AG09309 (cell line): ENCODE data around the gene NDUFAF8.

Source experiments
- DNase-seq: peaks from one replicate; pipeline ENCODE4 v3.0.0-alpha.2; 2010; ENCODE audit warnings: low read depth
- H3K4me3 ChIP-seq: 2 replicates; pipeline ENCODE4 v1.5.1; 2011; ENCODE audit warnings: mild to moderate bottlenecking, low read depth, low read length, moderate library complexity; ENCODE audit not compliant: control insufficient read depth
- CTCF ChIP-seq: IDR thresholded peaks from 2 replicates; pipeline ENCODE4 v1.5.1; 2011; ENCODE audit warnings: mild to moderate bottlenecking, low read depth, low read length, inconsistent platforms; ENCODE audit not compliant: insufficient read depth, control insufficient read depth; ENCODE audit errors: missing control alignments

NDUFAF8 gene

DNA sequence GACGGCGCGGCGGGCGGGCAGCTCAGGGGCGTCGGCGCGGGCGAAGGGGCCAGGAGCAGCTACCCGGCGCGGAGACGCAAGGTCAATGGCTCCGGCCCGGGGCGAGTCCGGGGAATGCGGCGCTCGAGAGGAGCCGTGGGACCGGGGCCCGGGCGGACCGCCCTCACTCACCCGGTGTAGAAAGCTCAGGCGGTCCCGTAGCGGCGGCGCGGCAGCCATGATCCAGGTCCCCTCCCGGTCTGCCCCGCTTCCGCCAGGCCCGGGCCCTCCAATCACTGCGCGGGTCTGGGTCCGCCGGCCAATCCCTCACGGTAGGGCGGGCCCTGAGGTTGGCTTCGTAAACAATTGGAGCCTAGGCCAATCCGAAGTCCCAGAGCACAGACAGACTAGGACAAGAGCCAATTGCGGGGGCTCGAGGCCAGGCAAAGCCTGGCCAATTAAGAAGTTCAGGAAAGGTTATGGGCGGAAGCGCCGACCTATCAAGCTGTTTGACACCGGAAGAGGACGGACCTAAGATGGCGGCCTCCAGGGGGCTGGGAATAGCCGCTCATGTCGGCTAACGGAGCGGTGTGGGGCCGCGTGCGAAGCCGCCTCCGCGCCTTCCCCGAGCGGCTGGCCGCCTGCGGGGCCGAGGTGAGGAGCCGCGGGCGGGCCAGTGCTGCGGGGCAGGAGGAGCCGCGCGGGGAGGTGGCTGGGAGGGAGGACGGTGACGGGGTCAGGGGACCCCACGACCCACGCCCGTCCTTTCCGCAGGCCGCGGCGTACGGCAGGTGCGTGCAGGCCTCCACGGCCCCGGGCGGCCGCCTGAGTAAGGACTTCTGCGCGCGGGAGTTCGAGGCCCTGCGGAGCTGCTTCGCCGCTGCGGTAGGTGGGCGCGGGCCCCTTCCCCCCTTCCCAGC lies at the start of gene NDUFAF8, which contains the start of gene TEPSIN:
Gene NDUFAF8 (plus strand): TSS at position 504 of the 899 bp plus-strand sequence. CDS start 46 bp downstream, at position 550.
Gene TEPSIN (minus strand): TSS at position 241 of the 899 bp plus-strand sequence. CDS start 22 bp downstream, at position 219.
- H3K4me3 ChIP-seq = peak within 1 kb of the TSS; percentile 54
- no peak for TF ChIP-seq CTCF
- peak; percentile 98 for DNase-seq

DNA sequence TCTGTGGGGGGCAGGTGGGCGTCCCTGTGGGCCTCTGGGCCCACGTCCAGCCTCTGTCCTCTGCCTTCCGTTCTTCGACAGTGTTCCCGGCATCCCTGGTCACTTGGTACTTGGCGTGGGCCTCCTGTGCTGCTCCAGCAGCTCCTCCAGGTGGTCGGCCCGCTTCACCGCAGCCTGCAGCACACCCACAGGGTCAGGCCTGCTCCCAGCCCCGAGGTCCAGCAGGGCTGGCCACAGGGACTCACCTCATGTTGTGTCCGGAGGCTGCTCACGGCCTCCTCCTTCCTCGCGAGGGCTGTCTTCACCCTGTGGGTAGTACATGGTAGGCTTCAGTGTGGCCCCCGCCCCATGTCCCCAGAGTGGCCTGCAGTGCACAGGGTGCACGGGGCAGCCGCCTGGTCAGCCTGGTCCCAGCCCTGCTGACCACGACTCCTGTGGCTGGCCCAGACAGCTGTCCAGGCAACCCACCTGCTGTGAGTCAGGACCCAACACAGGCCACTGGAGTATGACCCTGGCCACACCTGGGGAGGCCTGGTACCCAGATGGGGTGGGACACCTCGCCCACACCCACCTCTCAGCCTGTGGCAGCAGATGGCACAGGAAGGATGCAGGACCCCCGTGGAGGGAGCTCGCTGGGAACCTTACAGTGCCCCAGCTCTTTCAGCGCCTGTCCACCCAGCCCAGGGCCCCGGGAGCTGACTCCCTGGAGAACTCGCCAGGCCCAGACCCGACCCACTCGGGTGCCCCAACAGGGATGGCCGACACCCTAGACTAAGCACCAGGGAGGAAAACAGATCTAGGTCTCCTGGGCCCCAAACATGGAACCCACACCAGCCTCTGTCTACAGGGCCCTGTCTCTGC lies 49.2 kb upstream of the NDUFAF8 start:
- H3K4me3 ChIP-seq = no peak overlapping the region
- no peak for DNase-seq
- TF ChIP-seq CTCF = no peak

DNA sequence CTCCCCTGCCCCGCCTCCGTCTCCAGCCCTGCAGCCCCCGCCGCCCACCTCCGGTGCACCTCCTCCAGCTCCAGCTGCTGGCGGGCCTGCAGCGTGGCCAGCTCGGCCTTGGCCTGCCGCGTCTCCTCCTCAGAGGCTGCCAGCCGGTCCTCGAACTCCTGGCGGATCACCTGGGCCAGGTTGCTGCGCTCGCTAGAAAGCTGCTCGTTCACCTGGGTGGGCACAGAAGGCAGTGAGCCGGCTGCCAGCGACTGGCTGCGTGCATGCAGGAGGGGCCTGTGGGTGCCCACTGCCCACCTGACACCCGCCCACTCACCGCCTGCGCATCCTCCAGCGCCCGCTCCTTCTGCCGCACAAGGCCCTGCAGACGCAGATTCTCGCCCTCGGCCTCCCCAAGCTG lies 48.5 kb upstream of the NDUFAF8 start:
- no peak for DNase-seq
- no peak for TF ChIP-seq CTCF
- no peak overlapping the region for H3K4me3 ChIP-seq

- DNase-seq = no peak
- TF ChIP-seq CTCF = no peak
- H3K4me3 ChIP-seq = no peak overlapping the region
Observed at GRCh38 chr17:81191116-81191515, 48.0 kb upstream of the NDUFAF8 start.

DNA sequence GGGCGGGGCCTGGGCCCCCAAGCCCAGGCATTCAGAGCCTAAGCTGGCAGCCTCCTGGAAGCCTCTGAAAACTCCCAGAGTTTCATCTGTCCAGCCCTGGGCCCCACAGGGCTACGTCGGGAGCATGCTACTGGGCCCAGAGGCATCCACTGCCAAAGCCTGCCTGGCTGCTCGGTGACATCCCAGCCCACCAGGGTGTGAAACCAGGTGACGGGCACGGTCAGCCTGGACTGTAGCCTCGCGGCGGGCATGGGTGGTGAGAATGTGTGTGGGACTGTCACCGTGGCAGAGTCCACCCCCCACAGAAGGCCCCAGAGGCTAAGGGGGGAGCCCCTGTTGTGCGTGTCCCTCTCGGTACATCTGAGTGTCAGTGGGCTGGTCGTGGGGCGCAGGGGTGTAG lies 47.5 kb upstream of the NDUFAF8 start:
- DNase-seq = no peak
- no peak for TF ChIP-seq CTCF
- no peak overlapping the region for H3K4me3 ChIP-seq

DNA sequence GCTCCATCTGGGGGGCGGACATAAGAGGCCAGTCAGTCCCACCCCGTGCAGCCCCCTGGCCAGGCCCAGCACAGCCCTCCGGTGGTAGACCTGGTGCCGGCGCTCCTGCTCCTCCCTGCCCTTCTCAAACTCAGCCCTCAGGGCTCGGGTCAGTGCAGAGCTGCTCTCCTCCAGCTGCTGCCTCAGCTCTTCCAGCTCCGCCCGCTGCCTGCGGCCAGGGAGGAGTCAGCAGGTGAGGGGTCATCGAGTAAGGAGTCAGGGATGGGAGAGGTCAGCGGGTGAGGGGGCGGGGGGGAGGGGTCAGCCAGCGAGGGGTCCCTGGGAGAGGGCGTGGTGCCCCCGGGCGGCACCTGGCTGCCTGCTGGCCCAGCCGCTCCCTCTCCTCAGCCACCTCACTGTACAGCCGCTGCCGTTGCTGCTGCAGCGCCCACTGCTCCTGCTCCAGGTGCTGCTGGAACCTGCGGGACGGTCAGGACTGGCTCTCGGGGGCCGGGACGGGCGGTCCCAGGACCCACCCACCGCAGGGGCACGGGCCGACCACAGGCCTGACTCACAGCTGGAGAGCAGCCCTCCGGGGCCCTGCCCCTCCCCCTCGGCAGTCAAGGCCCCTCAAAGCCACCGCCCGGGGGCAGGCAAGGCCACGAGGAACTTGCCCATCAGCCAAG lies 46.6 kb upstream of the NDUFAF8 start:
- no peak for TF ChIP-seq CTCF
- no peak for DNase-seq
- no peak overlapping the region for H3K4me3 ChIP-seq
